Cardiac fibroblast (primary cell): ENCODE data around the gene C16orf86.

Source experiments
- DNase-seq, 2 donors: peaks; one replicate each; pipeline versions ENCODE4 v3.0.0 to v3.0.0-alpha.2; 2010; ENCODE audit warnings: low read depth in 2 of 2
- H3K4me3 ChIP-seq, 2 donors: replicated peaks in 1 of 2; 1 replicate in 1 of 2; 2 replicates in 1 of 2; pipeline ENCODE4 v1.5.1; 2011; ENCODE audit warnings: low read depth in 2 of 2, low read length in 2 of 2, mild to moderate bottlenecking in 2 of 2, moderate library complexity in 1 of 2
- TF ChIP-seq, protein P1 (sequence below): IDR thresholded peaks from one replicate; pipeline ENCODE4 v1.5.1; 2011; ENCODE audit warnings: low read depth, mild to moderate bottlenecking, low read length, inconsistent platforms

The C16orf86 gene

DNA sequence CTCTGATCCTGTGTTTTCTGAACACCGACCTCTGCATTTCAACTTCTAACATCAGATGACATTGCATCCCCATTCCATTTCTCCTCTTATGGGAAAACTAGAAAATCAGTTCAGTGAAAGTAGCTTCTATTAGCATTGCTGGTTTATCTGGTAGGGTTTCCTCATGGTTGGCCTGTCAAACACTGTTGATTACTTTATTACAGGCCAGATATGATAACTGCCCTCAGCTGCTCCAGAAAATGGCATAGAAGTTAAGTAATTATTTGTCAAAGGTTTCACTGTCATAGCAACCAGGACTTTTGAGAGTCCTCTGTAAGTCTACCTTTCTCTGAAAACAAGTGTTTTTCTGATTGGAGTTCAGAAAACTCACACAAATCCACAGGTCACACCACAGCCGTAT is 49.5 kb downstream of the C16orf86 start:
- DNase-seq, result no peak
- TF ChIP-seq, protein P1, sequence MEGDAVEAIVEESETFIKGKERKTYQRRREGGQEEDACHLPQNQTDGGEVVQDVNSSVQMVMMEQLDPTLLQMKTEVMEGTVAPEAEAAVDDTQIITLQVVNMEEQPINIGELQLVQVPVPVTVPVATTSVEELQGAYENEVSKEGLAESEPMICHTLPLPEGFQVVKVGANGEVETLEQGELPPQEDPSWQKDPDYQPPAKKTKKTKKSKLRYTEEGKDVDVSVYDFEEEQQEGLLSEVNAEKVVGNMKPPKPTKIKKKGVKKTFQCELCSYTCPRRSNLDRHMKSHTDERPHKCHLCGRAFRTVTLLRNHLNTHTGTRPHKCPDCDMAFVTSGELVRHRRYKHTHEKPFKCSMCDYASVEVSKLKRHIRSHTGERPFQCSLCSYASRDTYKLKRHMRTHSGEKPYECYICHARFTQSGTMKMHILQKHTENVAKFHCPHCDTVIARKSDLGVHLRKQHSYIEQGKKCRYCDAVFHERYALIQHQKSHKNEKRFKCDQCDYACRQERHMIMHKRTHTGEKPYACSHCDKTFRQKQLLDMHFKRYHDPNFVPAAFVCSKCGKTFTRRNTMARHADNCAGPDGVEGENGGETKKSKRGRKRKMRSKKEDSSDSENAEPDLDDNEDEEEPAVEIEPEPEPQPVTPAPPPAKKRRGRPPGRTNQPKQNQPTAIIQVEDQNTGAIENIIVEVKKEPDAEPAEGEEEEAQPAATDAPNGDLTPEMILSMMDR, result no peak
- H3K4me3 ChIP-seq, result no peak overlapping the region
